ENCODE results near the gene LRRC46.

Gene LRRC46

GRCh38 chr17:47853616-47854015 lies 22.1 kb downstream of the LRRC46 start:
- DNase-seq, result no peak

- DNase-seq, result no peak
Observed at GRCh38 chr17:47855737-47856136, 24.3 kb downstream of the LRRC46 start.

GRCh38 chr17:47856830-47857229 lies 25.4 kb downstream of the LRRC46 start:
- no peak for DNase-seq

GRCh38 chr17:47857551-47858455 lies 26.3 kb downstream of the LRRC46 start:
- DNase-seq, result no peak

GRCh38 chr17:47860386-47860785 lies 28.9 kb downstream of the LRRC46 start:
- no peak for DNase-seq

GRCh38 chr17:47862621-47863440 lies 31.4 kb downstream of the LRRC46 start:
- DNase-seq, result no peak

- DNase-seq, result no peak
Observed at GRCh38 chr17:47864791-47865216, 33.3 kb downstream of the LRRC46 start.

- DNase-seq, result no peak
Observed at GRCh38 chr17:47866941-47867340, 35.5 kb downstream of the LRRC46 start.

GRCh38 chr17:47867813-47868533 lies 36.5 kb downstream of the LRRC46 start:
- no peak for DNase-seq

GRCh38 chr17:47869114-47869513 lies 37.6 kb downstream of the LRRC46 start:
- no peak for DNase-seq

GRCh38 chr17:47870056-47870455 lies 38.6 kb downstream of the LRRC46 start:
- DNase-seq, result no peak

- DNase-seq, result no peak
Observed at GRCh38 chr17:47871048-47871447, 39.6 kb downstream of the LRRC46 start.

GRCh38 chr17:47872019-47872650 lies 40.7 kb downstream of the LRRC46 start:
- DNase-seq, result no peak

- DNase-seq, result no peak
Observed at GRCh38 chr17:47872651-47873161, 41.2 kb downstream of the LRRC46 start.

- no peak for DNase-seq
Observed at GRCh38 chr17:47873200-47874090, 42.0 kb downstream of the LRRC46 start.

- DNase-seq, result no peak
Observed at GRCh38 chr17:47875011-47875985, 43.8 kb downstream of the LRRC46 start.

- no peak for DNase-seq
Observed at GRCh38 chr17:47877368-47878034, 46.0 kb downstream of the LRRC46 start.

GRCh38 chr17:47878203-47879027 lies 46.9 kb downstream of the LRRC46 start:
- DNase-seq, result no peak
